K562 (cell line): Measurements from ENCODE around the gene CHCHD10. TPM values are rescaled to one million over a fixed set of nuclear protein-coding genes. Genes with fewer than 3 reads are reported as not detected.
A peak's percentile ranks its signal among the peaks of the same experiment; 100 is the strongest.

Experiments
- ATAC-seq: fragments of 200-7000 bp; cut with Tn5 transposase; 3 replicates; pipeline ENCODE4 v1.9.1; 2020; ENCODE audit warnings: moderate library complexity
- BruUV-seq: library from RNA; stranded (reverse); fragments of 400-500 nt; replicated peaks from 2 replicates; lab custom pipeline; 2021; lab: Mats Ljungman, UMichigan
- CTCF ChIA-PET: fragments of 300-600 bp; formaldehyde crosslinking; extraction: SDS; loops from one replicate; lab custom pipeline; 2021; ENCODE audit warnings: low intra/inter-chr PET ratio; lab: Yijun Ruan, JAX
- POLR2A ChIA-PET: fragments of 300-600, 350-650 bp; sonication (Branson Sonifier 250); formaldehyde crosslinking; extraction: SDS; loops from one replicate; lab custom pipeline; 2021; ENCODE audit warnings: antibody characterized with exemption, inconsistent platforms; lab: Yijun Ruan, JAX
- DNase-seq, 4 experiments: peaks; one replicate each; pipeline versions ENCODE4 v3.0.0 to v3.0.0-alpha.2; 2011 to 2018; ENCODE audit warnings: low spot score in 3 of 4, mixed read lengths in 3 of 4; ENCODE audit errors: extremely low read depth in 1 of 4
- FAIRE-seq: peaks from 2 replicates; lab custom pipeline; 2011; peaks lifted over from hg19 to GRCh38; lab: Jason Lieb, UNC
- H2AFZ ChIP-seq: 2 replicates; pipeline ENCODE4 v1.6.0; 2011; ENCODE audit warnings: low read depth, low read length, control low read depth, inconsistent platforms
- H3K27ac ChIP-seq: fragments of 200-600 bp; 3 replicates; pipeline ENCODE4 v1.8.0; 2011; ENCODE audit warnings: low read depth, mild to moderate bottlenecking, control low read depth, inconsistent platforms, low read length, moderate library complexity, mixed read lengths; ENCODE audit errors: extremely low read depth
- H3K27me3 ChIP-seq, 2 experiments: fragments of 300-600 bp in 1 of 2; 2 replicates in 1 of 2; 3 replicates in 1 of 2; pipeline versions ENCODE4 v1.6.0 to v1.8.0; 2011; ENCODE audit warnings: inconsistent platforms in 2 of 2, low read length in 2 of 2, mild to moderate bottlenecking in 1 of 2, mixed read lengths in 1 of 2, moderate library complexity in 1 of 2; ENCODE audit not compliant: control insufficient read depth in 2 of 2, insufficient read depth in 2 of 2
- H3K36me3 ChIP-seq: fragments of 300-600 bp; 3 replicates; pipeline ENCODE4 v1.8.0; 2011; ENCODE audit warnings: mild to moderate bottlenecking, low read length, inconsistent platforms; ENCODE audit not compliant: control insufficient read depth, insufficient read depth
- H3K4me1 ChIP-seq, 2 experiments: fragments of 200-600 bp in 1 of 2; replicated peaks in 1 of 2; 2 replicates in 1 of 2; 3 replicates in 1 of 2; pipeline versions ENCODE4 v1.5.1 to v1.8.0; 2011; ENCODE audit warnings: inconsistent platforms in 2 of 2, low read length in 2 of 2, mild to moderate bottlenecking in 1 of 2, mixed read lengths in 1 of 2, moderate library complexity in 1 of 2; ENCODE audit not compliant: control insufficient read depth in 2 of 2, insufficient read depth in 2 of 2
- H3K4me2 ChIP-seq: 2 replicates; pipeline ENCODE4 v1.6.1; 2011; ENCODE audit warnings: low read length, control low read depth, inconsistent platforms, mixed read lengths; ENCODE audit not compliant: insufficient read depth
- H3K4me3 ChIP-seq: fragments of 200-600 bp; sonication (generic), shearing (Covaris generic); 2 replicates; pipeline ENCODE4 v1.5.1; 2016; ENCODE audit warnings: control low read depth, inconsistent platforms
- H3K79me2 ChIP-seq: fragments of 200-600 bp; 3 replicates; pipeline ENCODE4 v1.8.0; 2011; ENCODE audit warnings: low read length, inconsistent platforms; ENCODE audit not compliant: control insufficient read depth, insufficient read depth
- H3K9ac ChIP-seq, 2 experiments: 2 replicates each; pipeline versions ENCODE4 v1.6.0 to v1.6.1; 2011; ENCODE audit warnings: low read depth in 2 of 2, low read length in 2 of 2, control low read depth in 1 of 2, inconsistent platforms in 1 of 2, mild to moderate bottlenecking in 1 of 2, mixed read lengths in 1 of 2; ENCODE audit not compliant: insufficient read depth in 1 of 2
- H3K9me1 ChIP-seq: one replicate; pipeline ENCODE4 v1.6.0; 2011; ENCODE audit warnings: inconsistent platforms, mild to moderate bottlenecking, low read length, moderate library complexity; ENCODE audit not compliant: control insufficient read depth, insufficient read depth
- H3K9me3 ChIP-seq: replicated peaks from 2 replicates; pipeline ENCODE4 v1.5.1; 2011; ENCODE audit warnings: low read depth, low read length, inconsistent platforms; ENCODE audit not compliant: control insufficient read depth, insufficient read depth
- H4K20me1 ChIP-seq: replicated peaks from 2 replicates; pipeline ENCODE4 v1.6.1; 2011; ENCODE audit warnings: low read length, inconsistent platforms, mixed read lengths; ENCODE audit not compliant: control insufficient read depth, insufficient read depth
- EGR1 ChIP-seq: fragments of 450-650 bp; conservative IDR thresholded peaks from 2 replicates; pipeline ENCODE4 v1.6.1; 2017; ENCODE audit warnings: mild to moderate bottlenecking
- NFYB ChIP-seq: IDR thresholded peaks from 2 replicates; pipeline ENCODE4 v1.6.1; 2011; ENCODE audit warnings: mild to moderate bottlenecking, moderate library complexity; ENCODE audit not compliant: insufficient read length; ENCODE audit errors: extremely low read depth
- POLR2G ChIP-seq: fragments of 200-400 bp; formaldehyde crosslinking; IDR thresholded peaks from 2 replicates; pipeline ENCODE4 v1.6.1; 2017; ENCODE audit warnings: low read depth, mild to moderate bottlenecking, antibody characterized with exemption, low read length, moderate library complexity
- YY1 ChIP-seq, 3 experiments: IDR thresholded peaks; 2 replicates each; pipeline ENCODE4 v1.6.1; 2011; ENCODE audit warnings: low read length in 2 of 3, mild to moderate bottlenecking in 2 of 3, moderate library complexity in 2 of 3, borderline replicate concordance in 1 of 3, control low read depth in 1 of 3, low read depth in 1 of 3; ENCODE audit not compliant: insufficient read depth in 3 of 3, insufficient replicate concordance in 2 of 3, control insufficient read depth in 1 of 3, insufficient read length in 1 of 3; ENCODE audit errors: extremely low read depth in 1 of 3
- ZC3H4 ChIP-seq: sonication (generic); formaldehyde crosslinking; IDR thresholded peaks from 2 replicates; pipeline ENCODE4 v1.9.0; 2021; ENCODE audit warnings: missing genetic modification reagents, borderline replicate concordance
- WGBS: fragments of 100-300 bp; shearing (Covaris generic); methylation state at CpG from one replicate; pipeline ENCODE4 v1.1.6; 2016; ENCODE audit warnings: low coverage, mixed read lengths; ENCODE audit not compliant: insufficient coverage; ENCODE audit errors: missing lambda C conversion rate; 5-methylcytosine and 5-hydroxymethylcytosine counted together
- in situ Hi-C: fragments of 300-500 bp; cut with MboI; formaldehyde crosslinking; loops from 4 replicates; pipeline ENCODE4 v1.15.0; 2018; ENCODE audit warnings: inconsistent platforms, mixed read lengths
- intact Hi-C: fragments of 100-400 bp; cut with micrococcal nuclease; formaldehyde crosslinking; loops from 2 replicates; pipeline ENCODE4 v1.14.2; 2022
- polyA plus RNA-seq, 8 experiments: library from polyadenylated mRNA; depleted of rRNA in 4 of 8; stranded (reverse) in 5 of 8; unstranded in 3 of 8; fragments of >200 nt; fragmentation: Nextera tagmentation in 2 of 8; fragmentation: Illumina TruSeq in 1 of 8; extraction: Ambion mirVana in 2 of 8; extraction: Trizol in 1 of 8; gene quantifications; 2 replicates each; pipeline versions ENCODE4 v1.2.1 to v1.2.3, GENCODE V29; 2011 to 2014; ENCODE audit warnings: inconsistent platforms in 1 of 8, missing spikeins in 1 of 8
- total RNA-seq, 7 experiments: library from RNA; depleted of rRNA in 6 of 7; stranded (reverse); fragments of >200 nt in 6 of 7; fragmentation: Illumina TruSeq in 2 of 7; extraction: Trizol in 2 of 7; gene quantifications; 2 replicates each; pipeline versions ENCODE4 v1.2.1 to v1.2.3, GENCODE V29; 2011 to 2021; ENCODE audit warnings: low replicate concordance in 1 of 7

CHCHD10 gene
- total and polyA plus RNA-seq, 9 of the 15 experiments (the other 6 are each of a cell fraction or from before 2014, with no cell fraction given) = 15.2 to 292 (median 102) TPM

- Histone ChIP-seq H3K79me2 (no peaks in the 10 kb centered on the region), H4K20me1 (no peaks in the 10 kb centered on the region), H3K36me3 (peaks cover 63% of the 10 kb centered on the region; the same call in 2 of the 3 replicates), H3K4me1 (no peaks in the 10 kb centered on the region; a peak in 1 of 5 replicates), H3K9ac (no peak overlapping the region; a peak in 1 of 4 replicates), H3K27ac (no peak overlapping the region), H3K9me1 (no peaks in the 10 kb centered on the region)
- DNase-seq (no peak), ATAC-seq (no peak)
- ChIA-PET POLR2A (interaction anchor here (0.9 to 1.0 kb wide), 2 partner anchors 8 to 19 kb away, joined by 3 read pairs; no protein-coding TSS in a partner anchor), CTCF (no interaction called here)
- in situ Hi-C loops = no loop called here
- intact Hi-C loops = no loop called here
- BruUV-seq = no TSS peak
- TF ChIP-seq NFYB (no peak), YY1 (IDR thresholded peaks at IDR 0.05; ENCODE audit: borderline replicate concordance in 1 of 3, control insufficient read depth in 1 of 3, extremely low read depth in 1 of 3, insufficient read depth in 3 of 3, insufficient read length in 1 of 3, insufficient replicate concordance in 2 of 3, low read depth in 1 of 3, low read length in 2 of 3) (peak in 1 of 3 experiments; percentile 40), EGR1 (no peak), ZC3H4 (CRISPR knock-in tag) (no peak), POLR2G (peak; percentile 19; the same call in 1 of the 2 replicates)
- TF ChIP-seq, all 486 proteins: peak for 2
- Histone ChIP-seq H3K9me3 (no peaks in the 10 kb centered on the region), H2AFZ (no peak overlapping the region), H3K4me3 (no peak overlapping the region), H3K27me3 (no peaks in the 10 kb centered on the region), H3K4me2 (no peak overlapping the region)
- 77% methylated on average over 12 of the region's 21 CpGs for WGBS
- no peak for FAIRE-seq
Observed at GRCh38 chr22:23803001-23803819, 35.4 kb upstream of the CHCHD10 start.
